DOHH2 (cell line): Measurements from ENCODE around the gene DXO.

Source experiments
- CTCF ChIP-seq: fragments of 200-600 bp; sonication (generic); IDR thresholded peaks from one replicate; pipeline ENCODE4 v1.5.1; 2014; ENCODE audit warnings: antibody characterized with exemption, mild to moderate bottlenecking, low read depth, low read length; ENCODE audit not compliant: poor library complexity, severe bottlenecking
- EZH2phosphoT487 ChIP-seq: fragments of 200-600 bp; sonication (generic); IDR thresholded peaks from 2 replicates; pipeline ENCODE4 v1.6.1; 2017; ENCODE audit warnings: borderline replicate concordance, mild to moderate bottlenecking, antibody characterized with exemption, low read length, moderate library complexity, mixed read lengths

GRCh38 chr6:31965700-31966099, 6.2 kb downstream of the DXO start:
- TF ChIP-seq CTCF (no peak), EZH2phosphoT487 (no peak)
